Osteoblast (primary cell): Measurements from ENCODE around the gene EME1. TPM values are rescaled to one million over a fixed set of nuclear protein-coding genes. Genes with fewer than 3 reads are reported as not detected.
"Not testable (repeated sequence)": the region's sequence is repeated elsewhere in the genome, so short reads cannot be mapped to it uniquely, and the experiment has no call there.

Experiments
- DNase-seq: peaks from one replicate; pipeline ENCODE4 v3.0.0; 2011; ENCODE audit warnings: low spot score, mixed read lengths; ENCODE audit not compliant: insufficient read length; ENCODE audit errors: missing footprints
- H2AFZ ChIP-seq: 2 replicates; pipeline ENCODE4 v1.6.0; 2011; ENCODE audit warnings: mild to moderate bottlenecking, low read length
- H3K27ac ChIP-seq: 2 replicates; pipeline ENCODE4 v1.5.1; 2011; ENCODE audit warnings: mild to moderate bottlenecking, low read depth, low read length, moderate library complexity
- H3K27me3 ChIP-seq: 2 replicates; pipeline ENCODE4 v1.6.0; 2012; ENCODE audit warnings: mild to moderate bottlenecking, control low read depth, inconsistent platforms, low read length, moderate library complexity; ENCODE audit not compliant: insufficient read depth
- H3K36me3 ChIP-seq: 2 replicates; pipeline ENCODE4 v1.5.1; 2011; ENCODE audit warnings: mild to moderate bottlenecking, low read length, control low read depth, moderate library complexity; ENCODE audit not compliant: insufficient read depth
- H3K4me1 ChIP-seq: 2 replicates; pipeline ENCODE4 v1.5.1; 2011; ENCODE audit warnings: mild to moderate bottlenecking, low read length, control low read depth, moderate library complexity; ENCODE audit not compliant: insufficient read depth
- H3K4me2 ChIP-seq: 2 replicates; pipeline ENCODE4 v1.6.0; 2011; ENCODE audit warnings: mild to moderate bottlenecking, low read length; ENCODE audit not compliant: insufficient read depth
- H3K4me3 ChIP-seq: fragments of 200-600 bp; sonication (generic); 3 replicates; pipeline ENCODE4 v1.5.1; 2012; ENCODE audit warnings: mild to moderate bottlenecking, low read length, inconsistent platforms; ENCODE audit not compliant: insufficient read depth
- H3K79me2 ChIP-seq: 2 replicates; pipeline ENCODE4 v1.6.0; 2012; ENCODE audit warnings: mild to moderate bottlenecking, low read length, control low read depth, inconsistent platforms; ENCODE audit not compliant: insufficient read depth
- H3K9me3 ChIP-seq: 2 replicates; pipeline ENCODE4 v1.5.1; 2011; ENCODE audit warnings: low read depth, low read length, control low read depth
- H4K20me1 ChIP-seq: 2 replicates; pipeline ENCODE4 v1.6.0; 2012; ENCODE audit warnings: mild to moderate bottlenecking, low read length, control low read depth; ENCODE audit not compliant: insufficient read depth
- small RNA-seq: library from RNA; depleted of rRNA; stranded (forward); fragments of <200 nt; gene quantifications from one replicate; pipeline ENCODE3, GENCODE V24; 2012
- total RNA-seq: library from RNA; depleted of rRNA; stranded (reverse); fragments of >200 nt; gene quantifications from 2 replicates; pipeline ENCODE4 v1.2.3, GENCODE V29; 2012
- TF ChIP-seq, protein P1 (sequence below): IDR thresholded peaks from 2 replicates; pipeline ENCODE4 v1.5.1; 2011; ENCODE audit warnings: mild to moderate bottlenecking, low read depth, low read length, moderate library complexity; ENCODE audit errors: extremely low read depth

Gene EME1
- total RNA-seq, 1 donor = 0.72 TPM

- H4K20me1 ChIP-seq = peaks cover 9% of the 10 kb centered on the region
- H3K4me3 ChIP-seq = peak overlapping the region; percentile 77
- no peaks in the 10 kb centered on the region for H3K36me3 ChIP-seq
- no peaks in the 10 kb centered on the region for H3K9me3 ChIP-seq
- TF ChIP-seq, protein P1, sequence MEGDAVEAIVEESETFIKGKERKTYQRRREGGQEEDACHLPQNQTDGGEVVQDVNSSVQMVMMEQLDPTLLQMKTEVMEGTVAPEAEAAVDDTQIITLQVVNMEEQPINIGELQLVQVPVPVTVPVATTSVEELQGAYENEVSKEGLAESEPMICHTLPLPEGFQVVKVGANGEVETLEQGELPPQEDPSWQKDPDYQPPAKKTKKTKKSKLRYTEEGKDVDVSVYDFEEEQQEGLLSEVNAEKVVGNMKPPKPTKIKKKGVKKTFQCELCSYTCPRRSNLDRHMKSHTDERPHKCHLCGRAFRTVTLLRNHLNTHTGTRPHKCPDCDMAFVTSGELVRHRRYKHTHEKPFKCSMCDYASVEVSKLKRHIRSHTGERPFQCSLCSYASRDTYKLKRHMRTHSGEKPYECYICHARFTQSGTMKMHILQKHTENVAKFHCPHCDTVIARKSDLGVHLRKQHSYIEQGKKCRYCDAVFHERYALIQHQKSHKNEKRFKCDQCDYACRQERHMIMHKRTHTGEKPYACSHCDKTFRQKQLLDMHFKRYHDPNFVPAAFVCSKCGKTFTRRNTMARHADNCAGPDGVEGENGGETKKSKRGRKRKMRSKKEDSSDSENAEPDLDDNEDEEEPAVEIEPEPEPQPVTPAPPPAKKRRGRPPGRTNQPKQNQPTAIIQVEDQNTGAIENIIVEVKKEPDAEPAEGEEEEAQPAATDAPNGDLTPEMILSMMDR = peak; percentile 30
- peak overlapping the region; percentile 21 for H2AFZ ChIP-seq
- peaks cover 39% of the 10 kb centered on the region for H3K79me2 ChIP-seq
- H3K27me3 ChIP-seq = no peaks in the 10 kb centered on the region
- peak overlapping the region; percentile 93 for H3K4me2 ChIP-seq
- peaks cover 40% of the 10 kb centered on the region for H3K4me1 ChIP-seq
- peak overlapping the region; percentile 43 for H3K27ac ChIP-seq
- DNase-seq = peak; percentile 92
Measured at GRCh38 chr17:50426814-50427787, 54.1 kb downstream of the EME1 start.

- not testable (repeated sequence) for H3K27me3 ChIP-seq, H3K27ac ChIP-seq, H4K20me1 ChIP-seq, H3K9me3 ChIP-seq, DNase-seq, H2AFZ ChIP-seq, H3K4me3 ChIP-seq, H3K36me3 ChIP-seq, H3K4me2 ChIP-seq
- Histone ChIP-seq H3K4me1 (peaks cover 40% of the 10 kb centered on the region), H3K79me2 (peaks cover 42% of the 10 kb centered on the region)
Measured at GRCh38 chr17:50428126-50428525, 55.1 kb downstream of the EME1 start.

DNA sequence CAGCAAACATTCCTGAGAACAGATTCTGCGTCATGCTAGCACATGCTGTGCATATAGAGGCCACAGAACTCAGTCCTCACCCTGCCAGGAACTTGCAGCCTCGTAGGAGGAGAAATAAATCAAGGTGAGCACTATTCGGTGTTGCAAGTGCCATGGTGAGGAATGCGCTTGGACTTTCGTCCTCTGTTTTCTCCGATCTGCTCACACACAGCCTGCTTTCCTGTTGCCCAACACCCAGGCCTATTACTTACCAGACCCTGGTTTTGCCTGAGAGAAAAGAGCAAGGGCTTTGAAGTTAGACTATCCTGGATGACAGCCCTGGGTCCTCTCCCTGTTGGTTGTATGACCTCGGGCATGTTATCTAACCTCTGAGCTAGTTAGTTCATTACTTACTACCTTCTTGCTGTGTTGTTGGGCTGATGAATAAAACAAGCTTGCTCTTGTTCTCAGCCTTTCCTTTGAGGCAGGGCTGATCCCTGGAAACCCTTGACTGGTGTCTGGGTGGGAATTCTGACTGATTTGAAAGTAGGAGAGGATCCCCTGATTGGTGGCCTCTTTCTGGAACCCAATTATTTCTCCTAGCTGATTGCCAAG lies 55.9 kb downstream of the EME1 start:
- DNase-seq = peak; percentile 19

DNA sequence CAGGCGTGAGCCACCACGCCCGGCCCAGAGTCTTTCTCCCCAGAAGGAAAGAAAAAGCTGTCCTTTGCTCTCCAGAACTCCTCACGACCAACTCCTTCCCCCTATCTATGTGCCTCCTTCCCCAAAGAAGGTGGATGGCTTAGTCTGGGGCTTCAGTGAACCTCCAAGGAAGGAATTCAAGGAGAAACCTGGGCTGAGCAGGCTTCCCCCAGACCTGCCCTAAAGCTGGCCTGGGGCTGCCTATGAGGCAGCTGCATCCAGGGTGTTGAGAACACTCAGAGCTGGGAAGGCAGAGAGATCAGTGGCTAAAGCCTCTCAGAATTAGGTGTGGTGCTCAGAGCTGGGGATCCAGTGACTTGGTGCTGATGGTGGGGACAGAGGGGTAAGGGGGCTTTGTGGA lies 56.8 kb downstream of the EME1 start:
- Histone ChIP-seq H3K79me2 (peaks cover 42% of the 10 kb centered on the region), H3K9me3 (no peaks in the 10 kb centered on the region), H3K36me3 (peaks cover 2% of the 10 kb centered on the region), H2AFZ (no peak overlapping the region), H3K27ac (no peak overlapping the region), H3K4me2 (no peak overlapping the region), H3K27me3 (no peaks in the 10 kb centered on the region), H4K20me1 (peaks cover 9% of the 10 kb centered on the region), H3K4me1 (peaks cover 25% of the 10 kb centered on the region), H3K4me3 (no peak overlapping the region)
- TF ChIP-seq, protein P1 = no peak
- peak; percentile 25 for DNase-seq

More for the DNA sequence above, 55.9 kb downstream of the EME1 start:
- Histone ChIP-seq H3K4me3 (no peak overlapping the region), H4K20me1 (peaks cover 9% of the 10 kb centered on the region), H3K79me2 (peaks cover 42% of the 10 kb centered on the region), H3K9me3 (no peaks in the 10 kb centered on the region), H3K4me2 (no peak overlapping the region), H3K4me1 (peaks cover 33% of the 10 kb centered on the region), H2AFZ (no peak overlapping the region), H3K27ac (no peak overlapping the region), H3K36me3 (peaks cover 2% of the 10 kb centered on the region), H3K27me3 (no peaks in the 10 kb centered on the region)
- TF ChIP-seq, protein P1 = no peak

Small RNAs within 50 kb of the gene (small RNA-seq; reads per million reads assigned to genes)
- not detected for gene RF00019

Other genes with a start within 250 kb of the EME1 start
- gene SAMD14, start 243.1 kb upstream of the EME1 start, total RNA-seq = 2.5 and 2.7 TPM in 2 replicates
- 44.2 and 48.9 TPM in 2 replicates for gene PPP1R9B, start 222.6 kb upstream of the EME1 start, total RNA-seq
- 0.29 TPM in 1 of 2 replicates, not detected in the other for gene SGCA, start 207.2 kb upstream of the EME1 start, total RNA-seq
- 6,718 and 8,987 TPM in 2 replicates for gene COL1A1, start 171.6 kb upstream of the EME1 start, total RNA-seq
- under 0.01 and 0.36 TPM in 2 replicates for gene TMEM92, start 98.8 kb upstream of the EME1 start, total RNA-seq
- 40.5 and 46.6 TPM in 2 replicates for gene XYLT2, start 27.1 kb upstream of the EME1 start, total RNA-seq
- 54.2 and 55.7 TPM in 2 replicates for gene MRPL27, start within 50 bp of the EME1 start, total RNA-seq
- gene LRRC59, start 24.3 kb downstream of the EME1 start, total RNA-seq = 121 and 125 TPM in 2 replicates
- 60.1 and 63.0 TPM in 2 replicates for gene ACSF2, start 53.0 kb downstream of the EME1 start, total RNA-seq
- gene CHAD, start 95.7 kb downstream of the EME1 start, total RNA-seq = not detected in 2 replicates
- gene RSAD1, start 105.6 kb downstream of the EME1 start, total RNA-seq = 23.9 and 26.5 TPM in 2 replicates
- 0.36 and 0.88 TPM in 2 replicates for gene MYCBPAP, start 135.2 kb downstream of the EME1 start, total RNA-seq
- gene EPN3, start 159.5 kb downstream of the EME1 start, total RNA-seq = not detected in 2 replicates
- 126 and 142 TPM in 2 replicates for gene SPATA20, start 173.9 kb downstream of the EME1 start, total RNA-seq
- gene CACNA1G, start 187.5 kb downstream of the EME1 start, total RNA-seq = under 0.01 TPM in 2 replicates